ENCODE results near the gene EXOSC7. TPM values are rescaled to one million over a fixed set of nuclear protein-coding genes. Genes with fewer than 3 reads are reported as not detected.
A peak's percentile ranks its signal among the peaks of the same experiment; 100 is the strongest.
"Not testable (repeated sequence)": the region's sequence is repeated elsewhere in the genome, so short reads cannot be mapped to it uniquely, and the experiment has no call there.

Gene EXOSC7
- total and polyA plus RNA-seq, 2 experiments from 2014 or later, result 31.1 to 53.5 TPM

- H3K27me3 ChIP-seq (replicated peaks; ENCODE audit: insufficient read depth), result no peaks in the 10 kb centered on the region
- no peak overlapping the region for H3K4me3 ChIP-seq
- no peak overlapping the region for H3K4me2 ChIP-seq (ENCODE audit: unreplicated experiment)
- no peak overlapping the region for H3K9ac ChIP-seq
- in situ Hi-C loops (cut with MboI), result no loop called here
- no peaks in the 10 kb centered on the region for H4K20me1 ChIP-seq (ENCODE audit: insufficient read depth)
- 81 to 84% methylated on average over 6 of the region's 6 CpGs for WGBS, 2 experiments (ENCODE audit: low coverage in 1 of 2, low lambda C conversion rate in 2 of 2, missing lambda C conversion rate in 2 of 2)
- peaks cover 14% of the 10 kb centered on the region; the same call in 1 of the 2 replicates for H3K79me2 ChIP-seq (ENCODE audit: insufficient read depth)
- no peaks in the 10 kb centered on the region for H3K9me2 ChIP-seq (ENCODE audit: insufficient read depth)
- H3K27ac ChIP-seq, result no peak overlapping the region
- no peaks in the 10 kb centered on the region for H3K9me3 ChIP-seq (ENCODE audit: low read depth)
- no peak overlapping the region for H2AFZ ChIP-seq
- TF ChIP-seq EZH2phosphoT487 (IDR thresholded peaks at IDR 0.05; ENCODE audit: insufficient read depth, low read depth) (no peak), EZH2 (IDR thresholded peaks at IDR 0.05; ENCODE audit: insufficient read depth, poor library complexity, severe bottlenecking) (no peak)
- H3K36me3 ChIP-seq (ENCODE audit: low read depth), result 0 out of 2 replicates have a peak, but pooled peaks cover 3% of the 10 kb centered on the region
- peaks cover 12% of the 10 kb centered on the region for H3F3A ChIP-seq (ENCODE audit: insufficient read depth)
- H3K4me1 ChIP-seq (ENCODE audit: insufficient read depth), result peaks cover 8% of the 10 kb centered on the region
- no peak for DNase-seq
These were observed 36.4 kb upstream of the EXOSC7 start for GRCh38 chr3:44939581-44940036.

DNA sequence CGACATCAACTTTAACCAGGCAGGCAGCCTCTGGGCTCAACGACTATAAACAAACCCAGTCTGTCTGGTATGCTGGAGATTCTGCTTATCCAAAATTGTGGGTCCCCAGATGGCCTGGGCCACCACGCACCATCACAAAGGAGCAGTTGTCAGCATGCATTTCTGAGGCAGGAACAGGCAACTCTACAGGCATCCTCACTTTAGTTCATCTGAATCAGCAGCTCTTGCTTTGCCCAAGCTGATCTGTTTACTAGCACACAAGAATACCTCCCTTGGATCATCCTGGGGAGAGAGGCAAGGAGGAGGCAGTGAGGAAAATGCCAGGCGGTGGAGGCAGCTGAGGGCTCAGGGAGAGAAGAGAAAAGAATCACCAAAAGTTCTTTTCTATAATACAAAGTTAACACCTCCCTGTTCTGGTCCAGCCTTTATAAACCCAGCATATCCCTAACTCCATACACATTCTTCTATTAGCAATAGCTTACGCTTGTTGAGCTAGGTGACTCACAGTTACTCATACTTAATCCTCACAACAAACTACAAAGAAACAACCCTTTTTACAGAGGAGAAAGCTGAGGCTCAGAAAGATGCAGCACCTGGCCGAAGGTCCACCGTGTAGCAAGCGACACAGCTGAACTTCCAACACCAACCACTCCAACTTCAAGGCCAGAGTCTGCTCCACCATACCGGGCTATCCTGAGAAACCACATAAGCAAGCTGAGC lies 33.7 kb upstream of the EXOSC7 start:
- Histone ChIP-seq H2AFZ (no peak overlapping the region), H3K27ac (peak overlapping the region; percentile 45), H3K9me2 (ENCODE audit: insufficient read depth) (no peaks in the 10 kb centered on the region), H3K36me3 (ENCODE audit: low read depth) (0 out of 2 replicates have a peak, but pooled peaks cover 3% of the 10 kb centered on the region), H3F3A (ENCODE audit: insufficient read depth) (peaks cover 12% of the 10 kb centered on the region), H3K79me2 (ENCODE audit: insufficient read depth) (no peaks in the 10 kb centered on the region; the same call in 1 of the 2 replicates), H3K4me1 (ENCODE audit: insufficient read depth) (peaks cover 8% of the 10 kb centered on the region), H3K27me3 (replicated peaks; ENCODE audit: insufficient read depth) (no peaks in the 10 kb centered on the region), H3K4me2 (ENCODE audit: unreplicated experiment) (no peak overlapping the region), H3K9ac (peak overlapping the region; percentile 20; the same call in 1 of the 2 replicates), H3K9me3 (ENCODE audit: low read depth) (no peaks in the 10 kb centered on the region), H3K4me3 (no peak overlapping the region), H4K20me1 (ENCODE audit: insufficient read depth) (no peaks in the 10 kb centered on the region)
- in situ Hi-C loops (cut with MboI), result no loop called here
- no peak for TF ChIP-seq EZH2 (IDR thresholded peaks at IDR 0.05; ENCODE audit: insufficient read depth, poor library complexity, severe bottlenecking)
- no peak for TF ChIP-seq EZH2phosphoT487 (IDR thresholded peaks at IDR 0.05; ENCODE audit: insufficient read depth, low read depth)
- peak; percentile 80 for DNase-seq
- 53 to 57% methylated on average over 9 of the region's 9 CpGs for WGBS, 2 experiments (ENCODE audit: low coverage in 1 of 2, low lambda C conversion rate in 2 of 2, missing lambda C conversion rate in 2 of 2)

DNA sequence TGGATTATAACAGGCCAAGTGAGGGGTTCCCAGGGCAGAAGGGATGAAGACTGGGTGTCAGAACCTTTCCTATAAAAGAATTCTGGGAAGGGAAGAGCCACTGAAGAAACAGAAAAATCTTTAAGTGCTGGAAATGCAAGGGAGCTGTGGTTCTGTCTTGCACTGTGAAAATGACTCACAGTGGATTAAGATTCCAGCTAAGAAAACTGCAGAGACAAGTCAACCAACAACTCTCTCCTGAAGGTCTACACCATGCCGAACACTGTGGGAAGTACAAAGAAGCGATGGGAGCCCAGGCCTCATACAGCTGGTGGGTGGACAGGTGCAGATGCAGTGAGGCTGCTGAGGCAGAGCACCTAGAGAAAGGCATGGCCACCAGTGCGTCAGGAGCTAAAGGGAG lies 27.8 kb upstream of the EXOSC7 start:
- Histone ChIP-seq H3K4me1 (ENCODE audit: insufficient read depth) (no peaks in the 10 kb centered on the region), H3K9me3 (ENCODE audit: low read depth) (no peaks in the 10 kb centered on the region), H3K27ac (no peak overlapping the region), H3K4me3 (no peak overlapping the region), H3K9ac (no peak overlapping the region), H3K36me3 (ENCODE audit: low read depth) (no peaks in the 10 kb centered on the region), H3K27me3 (replicated peaks; ENCODE audit: insufficient read depth) (no peaks in the 10 kb centered on the region), H3K9me2 (ENCODE audit: insufficient read depth) (no peaks in the 10 kb centered on the region), H4K20me1 (ENCODE audit: insufficient read depth) (no peaks in the 10 kb centered on the region), H2AFZ (no peak overlapping the region), H3F3A (ENCODE audit: insufficient read depth) (no peaks in the 10 kb centered on the region), H3K79me2 (ENCODE audit: insufficient read depth) (peaks cover 19% of the 10 kb centered on the region), H3K4me2 (ENCODE audit: unreplicated experiment) (no peak overlapping the region)
- whole genome bisulfite sequencing, 2 experiments (ENCODE audit: low coverage in 1 of 2, low lambda C conversion rate in 2 of 2, missing lambda C conversion rate in 2 of 2), result 93 to 96% methylated on average over 3 of the region's 3 CpGs
- no peak for DNase-seq
- in situ Hi-C loops (cut with MboI), result no loop called here
- TF ChIP-seq EZH2phosphoT487 (IDR thresholded peaks at IDR 0.05; ENCODE audit: insufficient read depth, low read depth) (no peak), EZH2 (IDR thresholded peaks at IDR 0.05; ENCODE audit: insufficient read depth, poor library complexity, severe bottlenecking) (no peak)

DNA sequence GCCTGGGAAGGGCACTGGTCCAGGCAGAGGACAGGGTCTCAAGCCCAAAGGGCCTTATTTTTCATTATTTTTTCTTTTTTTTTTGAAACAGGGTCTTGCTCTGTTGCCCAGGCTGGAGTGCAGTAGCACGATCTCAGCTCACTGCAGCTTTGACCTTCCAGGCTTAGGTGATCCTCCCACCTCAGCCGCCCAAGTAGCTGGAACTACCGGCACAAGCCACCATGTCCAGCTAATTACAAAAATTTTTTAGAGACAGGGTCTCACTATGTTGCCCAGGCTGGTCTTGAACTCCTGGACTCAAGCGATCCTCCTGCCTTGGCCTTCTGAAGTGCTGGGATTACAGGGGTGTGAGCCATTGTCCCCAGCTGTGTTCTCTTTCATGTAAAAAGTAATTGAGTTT lies 26.3 kb upstream of the EXOSC7 start:
- H3K9ac ChIP-seq; H3K27me3 ChIP-seq (replicated peaks; ENCODE audit: insufficient read depth); H4K20me1 ChIP-seq (ENCODE audit: insufficient read depth); H3K4me2 ChIP-seq (ENCODE audit: unreplicated experiment); H3K27ac ChIP-seq; H3F3A ChIP-seq (ENCODE audit: insufficient read depth); H2AFZ ChIP-seq; in situ Hi-C loops (cut with MboI); H3K4me1 ChIP-seq (ENCODE audit: insufficient read depth); DNase-seq; H3K9me2 ChIP-seq (ENCODE audit: insufficient read depth); H3K9me3 ChIP-seq (ENCODE audit: low read depth); H3K4me3 ChIP-seq; H3K36me3 ChIP-seq (ENCODE audit: low read depth): not testable (repeated sequence)
- 91 to 94% methylated on average over 4 of the region's 4 CpGs for WGBS, 2 experiments (ENCODE audit: low coverage in 1 of 2, low lambda C conversion rate in 2 of 2, missing lambda C conversion rate in 2 of 2)
- H3K79me2 ChIP-seq (ENCODE audit: insufficient read depth), result peaks cover 22% of the 10 kb centered on the region

Measured in GM23248 (cell line).